ENCODE results near the gene LAMB2. TPM values are rescaled to one million over a fixed set of nuclear protein-coding genes. Genes with fewer than 3 reads are reported as not detected.

The LAMB2 gene
- total and polyA plus RNA-seq, 2 of the 8 experiments (the other 6 are each of a cell fraction or from before 2014, with no cell fraction given) = 112 to 153 TPM

DNA sequence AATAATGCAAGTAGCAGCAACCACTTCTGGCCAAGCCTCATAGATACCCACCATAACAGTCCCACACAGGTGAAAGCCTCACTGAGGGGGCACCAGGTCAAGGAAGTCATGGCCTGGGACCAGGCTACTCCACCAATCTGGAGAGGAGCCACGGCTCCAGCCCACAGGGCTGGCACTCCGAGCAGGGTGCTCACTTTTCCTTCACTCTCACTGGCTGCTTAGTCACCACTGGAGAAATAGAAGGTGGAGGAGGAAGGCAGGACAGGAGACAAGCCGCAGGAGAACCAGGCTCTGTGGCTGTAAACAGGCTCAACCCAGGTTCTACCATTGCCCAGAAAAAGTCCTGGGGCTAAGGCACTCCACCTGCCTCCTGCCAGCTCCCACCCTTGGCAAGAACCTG, 13.4 kb downstream of the LAMB2 start:
- peaks cover 5% of the 10 kb centered on the region for H3K23me2 ChIP-seq (ENCODE audit: low read depth, low read length)
- H3K56ac ChIP-seq (replicated peaks; ENCODE audit: insufficient read length, low read depth, low read length) = no peak overlapping the region
- peaks cover 0 to 11% (median 6%) of the 10 kb centered on the region in 4 experiments; a peak in 5 of 7 replicates for H3K4me1 ChIP-seq (replicated peaks in 1 of 4; ENCODE audit: control insufficient read depth in 3 of 4, insufficient read depth in 4 of 4, low read length in 3 of 4)
- H2BK12ac ChIP-seq (ENCODE audit: low read depth, low read length) = no peak overlapping the region
- H4K20me1 ChIP-seq (replicated peaks in 1 of 2; ENCODE audit: control insufficient read depth in 1 of 2, insufficient read depth in 2 of 2, low read length in 2 of 2) = peaks cover 0 to 13% of the 10 kb centered on the region in 2 experiments
- ChIA-PET POLR2A (ENCODE audit: partially characterized antibody) (interaction anchor here (1.1 to 25.5 kb wide), 7 partner anchors 9 to 123 kb away, joined by 3 to 508 read pairs (median 5); partner anchors contain the start of genes IMPDH2, LAMB2, QARS1 and QRICH1), CTCF (ENCODE audit: partially characterized antibody) (interaction anchor here (0.9 to 4.4 kb wide), 6 partner anchors 8 to 97 kb away, joined by 3 to 20 read pairs (median 4); partner anchors contain the start of genes LAMB2 and NDUFAF3)
- H3K27ac ChIP-seq (ENCODE audit: low read depth, low read length) = no peak overlapping the region
- no peak overlapping the region for H4K8ac ChIP-seq (ENCODE audit: extremely low read depth, insufficient read depth, low read length)
- FAIRE-seq = no peak
- no peak overlapping the region for H2BK120ac ChIP-seq (replicated peaks; ENCODE audit: low read depth, low read length)
- no peak for DNase-seq (ENCODE audit: low read depth in 1 of 2, low spot score in 2 of 2)
- H2BK15ac ChIP-seq (ENCODE audit: low read length) = no peak overlapping the region
- no peak overlapping the region for H4K5ac ChIP-seq (ENCODE audit: insufficient read length, low read depth, low read length)
- peak overlapping the region in 3 of 4 experiments; percentile 83 to 92 (median 86); a peak in 6 of 8 replicates for H3K4me3 ChIP-seq (ENCODE audit: extremely low read depth in 1 of 4, insufficient read depth in 2 of 4, low read depth in 3 of 4, low read length in 4 of 4)
- peaks cover 9% of the 10 kb centered on the region for H3K79me1 ChIP-seq (ENCODE audit: low read depth, low read length)
- H2AFZ ChIP-seq (ENCODE audit: low read length) = no peak overlapping the region
- H3K23ac ChIP-seq (ENCODE audit: insufficient read length) = no peak overlapping the region
- H3K9me3 ChIP-seq (ENCODE audit: insufficient read depth in 2 of 2, low read depth in 1 of 2, low read length in 1 of 2) = no peaks in the 10 kb centered on the region
- TF ChIP-seq JUND (IDR thresholded peaks at IDR 0.05; ENCODE audit: low read length) (no peak), EP300 (IDR thresholded peaks at IDR 0.05; ENCODE audit: borderline replicate concordance in 1 of 2, low read depth in 2 of 2, low read length in 2 of 2) (no peak), GTF2F1 (IDR thresholded peaks at IDR 0.05; ENCODE audit: borderline replicate concordance, low read depth, low read length) (no peak)
- TF ChIP-seq, protein P1, sequence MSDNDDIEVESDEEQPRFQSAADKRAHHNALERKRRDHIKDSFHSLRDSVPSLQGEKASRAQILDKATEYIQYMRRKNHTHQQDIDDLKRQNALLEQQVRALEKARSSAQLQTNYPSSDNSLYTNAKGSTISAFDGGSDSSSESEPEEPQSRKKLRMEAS (IDR thresholded peaks at IDR 0.05) = no peak
- peak overlapping the region in 3 of 4 experiments; percentile 44 to 94 (median 92); a peak in 3 of 7 replicates for H3K9ac ChIP-seq (replicated peaks in 1 of 4; ENCODE audit: extremely low read depth in 1 of 4, low read depth in 3 of 4, low read length in 3 of 4)
- no peak overlapping the region for H3K4ac ChIP-seq (replicated peaks; ENCODE audit: insufficient read length, low read depth, low read length)
- no peak overlapping the region for H3K18ac ChIP-seq (ENCODE audit: extremely low read depth, low read length)
- H3K4me2 ChIP-seq (ENCODE audit: insufficient read depth in 1 of 2, low read depth in 2 of 2, low read length in 2 of 2) = peak overlapping the region; percentile 92 to 99
- no peak overlapping the region for H2BK5ac ChIP-seq (ENCODE audit: low read depth, low read length)
- no peaks in the 10 kb centered on the region for H3K27me3 ChIP-seq (replicated peaks in 1 of 4; ENCODE audit: control insufficient read depth in 3 of 4, extremely low read depth in 1 of 4, insufficient read depth in 3 of 4, low read length in 3 of 4)
- H2AK5ac ChIP-seq (ENCODE audit: low read depth, low read length) = no peak overlapping the region
- peaks cover 0 to 10% of the 10 kb centered on the region in 2 experiments; a peak in 2 of 4 replicates for H3K79me2 ChIP-seq (ENCODE audit: control insufficient read depth in 1 of 2, insufficient read depth in 2 of 2, low read length in 2 of 2)
- H4K91ac ChIP-seq (replicated peaks; ENCODE audit: insufficient read length, low read length) = no peak overlapping the region
- no peak overlapping the region for H2BK20ac ChIP-seq (ENCODE audit: low read length)
- 86% methylated on average over 3 of the region's 3 CpGs; no CpG with 5 or more reads in 1 of the 2 experiments for WGBS, 2 experiments (ENCODE audit: extremely low coverage in 1 of 2, insufficient coverage in 1 of 2, insufficient read length in 1 of 2, insufficient replicate concordance in 2 of 2, low coverage in 1 of 2, low lambda C conversion rate in 2 of 2, missing lambda C conversion rate in 1 of 2)
- H3K36me3 ChIP-seq (ENCODE audit: control insufficient read depth in 2 of 4, insufficient read depth in 4 of 4, low read length in 3 of 4) = peaks cover 18 to 58% (median 47%) of the 10 kb centered on the region in 4 experiments
- H3K14ac ChIP-seq (ENCODE audit: insufficient read length) = no peak overlapping the region
